Loucy (cell line): ENCODE data around the gene CLCN2.

Experiments used
- EZH2phosphoT487 ChIP-seq: fragments of 200-600 bp; IDR thresholded peaks from 2 replicates; pipeline ENCODE4 v1.6.1; 2018; ENCODE audit warnings: antibody characterized with exemption, mild to moderate bottlenecking, moderate library complexity, borderline replicate concordance
- TF ChIP-seq, protein P1 (sequence below): fragments of 200-600 bp; sonication (generic); conservative IDR thresholded peaks from 2 replicates; pipeline ENCODE4 v1.5.1; 2014; ENCODE audit warnings: mild to moderate bottlenecking, antibody characterized with exemption, low read length

DNA sequence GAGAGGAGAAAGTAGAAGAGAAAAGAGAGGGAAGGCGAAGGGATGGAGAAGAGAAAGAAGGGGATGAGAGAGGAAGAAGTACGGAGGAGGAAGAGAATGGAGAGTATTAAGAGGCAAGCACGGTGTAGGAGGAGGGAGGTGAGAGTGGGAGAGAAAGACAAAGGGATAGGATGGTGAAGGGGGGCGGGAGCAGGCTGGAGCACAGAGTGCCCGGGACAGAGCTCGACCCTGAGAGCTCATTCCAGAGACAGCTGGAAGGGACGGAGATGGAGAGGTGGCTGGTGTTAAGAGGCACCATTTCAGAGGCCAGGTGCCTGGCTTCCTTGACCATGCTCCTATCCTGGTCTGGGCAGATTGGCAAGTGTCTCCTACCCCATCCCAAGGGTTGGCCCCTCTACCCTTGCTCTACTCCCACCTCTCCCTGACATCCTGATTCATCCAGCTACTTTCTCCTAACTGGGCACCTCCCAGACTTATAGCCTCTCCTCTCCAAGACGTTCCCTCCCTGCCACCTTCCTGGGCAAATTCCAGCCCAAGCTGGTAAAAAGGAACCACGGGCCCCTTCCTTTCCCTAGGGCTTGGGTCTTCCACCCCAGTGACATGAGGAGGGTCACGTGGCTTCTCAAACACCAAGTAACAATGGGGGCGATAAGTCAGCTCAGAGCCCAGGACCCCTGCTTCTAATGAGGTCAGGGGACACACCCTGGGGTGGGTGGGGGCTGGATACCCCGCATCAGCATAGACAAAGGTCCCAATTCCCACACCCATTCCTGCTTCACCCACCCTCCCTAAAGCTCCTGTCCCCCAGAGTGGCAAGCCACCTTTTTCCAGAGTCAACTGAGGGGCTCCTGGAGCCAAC, 1.1 kb downstream of the CLCN2 start:
- TF ChIP-seq, protein P1, sequence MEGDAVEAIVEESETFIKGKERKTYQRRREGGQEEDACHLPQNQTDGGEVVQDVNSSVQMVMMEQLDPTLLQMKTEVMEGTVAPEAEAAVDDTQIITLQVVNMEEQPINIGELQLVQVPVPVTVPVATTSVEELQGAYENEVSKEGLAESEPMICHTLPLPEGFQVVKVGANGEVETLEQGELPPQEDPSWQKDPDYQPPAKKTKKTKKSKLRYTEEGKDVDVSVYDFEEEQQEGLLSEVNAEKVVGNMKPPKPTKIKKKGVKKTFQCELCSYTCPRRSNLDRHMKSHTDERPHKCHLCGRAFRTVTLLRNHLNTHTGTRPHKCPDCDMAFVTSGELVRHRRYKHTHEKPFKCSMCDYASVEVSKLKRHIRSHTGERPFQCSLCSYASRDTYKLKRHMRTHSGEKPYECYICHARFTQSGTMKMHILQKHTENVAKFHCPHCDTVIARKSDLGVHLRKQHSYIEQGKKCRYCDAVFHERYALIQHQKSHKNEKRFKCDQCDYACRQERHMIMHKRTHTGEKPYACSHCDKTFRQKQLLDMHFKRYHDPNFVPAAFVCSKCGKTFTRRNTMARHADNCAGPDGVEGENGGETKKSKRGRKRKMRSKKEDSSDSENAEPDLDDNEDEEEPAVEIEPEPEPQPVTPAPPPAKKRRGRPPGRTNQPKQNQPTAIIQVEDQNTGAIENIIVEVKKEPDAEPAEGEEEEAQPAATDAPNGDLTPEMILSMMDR, result no peak
- no peak for TF ChIP-seq EZH2phosphoT487
